ENCODE results near the gene PLEKHF1. TPM values are rescaled to one million over a fixed set of nuclear protein-coding genes. Genes with fewer than 3 reads are reported as not detected.

Gene PLEKHF1
- total RNA-seq, 1 donor from 2014 or later: 17.3 TPM

- Histone ChIP-seq H3K4me3 (no peak overlapping the region), H3K27me3 (no peaks in the 10 kb centered on the region), H3K4me1 (peaks cover 12% of the 10 kb centered on the region), H3K36me3 (no peaks in the 10 kb centered on the region), H3K27ac (no peak overlapping the region), H3K9me3 (no peaks in the 10 kb centered on the region)
- ATAC-seq (peak; percentile 42), DNase-seq (peak; percentile 26)
- intact Hi-C loops (cut with DNase I): no loop called here
- no peak for TF ChIP-seq CTCF (IDR thresholded peaks at IDR 0.05)
Observed at GRCh38 chr19:29645911-29646310, 19.4 kb upstream of the PLEKHF1 start.

GRCh38 chr19:29650772-29651387 lies 14.4 kb upstream of the PLEKHF1 start:
- H3K27me3 ChIP-seq: no peaks in the 10 kb centered on the region

GRCh38 chr19:29651622-29652394 lies 13.5 kb upstream of the PLEKHF1 start:
- no peaks in the 10 kb centered on the region for H3K4me1 ChIP-seq
- intact Hi-C loops (cut with DNase I): no loop called here
- H3K27ac ChIP-seq: no peak overlapping the region
- no peaks in the 10 kb centered on the region for H3K36me3 ChIP-seq
- ATAC-seq (no peak), DNase-seq (no peak)
- H3K27me3 ChIP-seq: no peaks in the 10 kb centered on the region
- no peak for TF ChIP-seq CTCF (IDR thresholded peaks at IDR 0.05)
- H3K4me3 ChIP-seq: no peak overlapping the region
- H3K9me3 ChIP-seq: no peaks in the 10 kb centered on the region

More at GRCh38 chr19:29650772-29651387, 14.4 kb upstream of the PLEKHF1 start:
- intact Hi-C loops (cut with DNase I): no loop called here
- TF ChIP-seq CTCF (IDR thresholded peaks at IDR 0.05): no peak
- H3K36me3 ChIP-seq: no peaks in the 10 kb centered on the region
- no peak overlapping the region for H3K4me3 ChIP-seq
- H3K4me1 ChIP-seq: peaks cover 5% of the 10 kb centered on the region
- H3K27ac ChIP-seq: no peak overlapping the region
- ATAC-seq (no peak), DNase-seq (no peak)
- no peaks in the 10 kb centered on the region for H3K9me3 ChIP-seq

GRCh38 chr19:29653398-29653797 lies 11.9 kb upstream of the PLEKHF1 start:
- Histone ChIP-seq H3K36me3 (no peaks in the 10 kb centered on the region), H3K4me1 (no peaks in the 10 kb centered on the region), H3K27ac (no peak overlapping the region), H3K27me3 (no peaks in the 10 kb centered on the region), H3K4me3 (no peak overlapping the region), H3K9me3 (no peaks in the 10 kb centered on the region)
- DNase-seq (no peak), ATAC-seq (no peak)
- TF ChIP-seq CTCF (IDR thresholded peaks at IDR 0.05): no peak
- intact Hi-C loops (cut with DNase I): no loop called here

GRCh38 chr19:29655648-29656335 lies 9.5 kb upstream of the PLEKHF1 start:
- no peaks in the 10 kb centered on the region for H3K9me3 ChIP-seq
- no peaks in the 10 kb centered on the region for H3K4me1 ChIP-seq
- TF ChIP-seq CTCF (IDR thresholded peaks at IDR 0.05): no peak
- ATAC-seq (no peak), DNase-seq (peak; percentile 29)
- no peaks in the 10 kb centered on the region for H3K36me3 ChIP-seq
- no peak overlapping the region for H3K27ac ChIP-seq
- no peaks in the 10 kb centered on the region for H3K27me3 ChIP-seq
- intact Hi-C loops (cut with DNase I): no loop called here
- no peak overlapping the region for H3K4me3 ChIP-seq

Measured in upper lobe of right lung (tissue), 1 donor.